Keratinocyte (primary cell): ENCODE results near the gene PDE11A. TPM values are rescaled to one million over a fixed set of nuclear protein-coding genes. Genes with fewer than 3 reads are reported as not detected.

Experiments used
- DNase-seq: peaks from one replicate; pipeline ENCODE4 v3.0.0-alpha.2; 2011; ENCODE audit warnings: low read depth, missing footprints, low spot score
- FAIRE-seq: peaks from 2 replicates; lab custom pipeline; 2011; peaks lifted over from hg19 to GRCh38; lab: Jason Lieb, UNC
- H2AFZ ChIP-seq: 2 replicates; pipeline ENCODE4 v1.6.0; 2012; ENCODE audit warnings: low read length, control low read depth, inconsistent platforms; ENCODE audit not compliant: control insufficient read depth
- H3K27ac ChIP-seq: 2 replicates; pipeline ENCODE4 v1.5.1; 2011; ENCODE audit warnings: low read length; ENCODE audit not compliant: control insufficient read depth, insufficient read depth
- H3K27me3 ChIP-seq: 3 replicates; pipeline ENCODE4 v1.6.0; 2011; ENCODE audit warnings: low read length; ENCODE audit not compliant: control insufficient read depth, insufficient read depth; ENCODE audit errors: extremely low read depth
- H3K36me3 ChIP-seq, 2 experiments: 2 replicates in 1 of 2; 3 replicates in 1 of 2; pipeline ENCODE4 v1.5.1; 2011; ENCODE audit warnings: low read length in 2 of 2, mild to moderate bottlenecking in 1 of 2; ENCODE audit not compliant: control insufficient read depth in 2 of 2, insufficient read depth in 2 of 2; ENCODE audit errors: extremely low read depth in 1 of 2
- H3K4me1 ChIP-seq: 3 replicates; pipeline ENCODE4 v1.5.1; 2011; ENCODE audit warnings: low read length; ENCODE audit not compliant: control insufficient read depth, insufficient read depth; ENCODE audit errors: extremely low read depth
- H3K4me2 ChIP-seq: 3 replicates; pipeline ENCODE4 v1.6.0; 2011; ENCODE audit warnings: low read depth, low read length; ENCODE audit not compliant: control insufficient read depth, insufficient read depth; ENCODE audit errors: extremely low read depth
- H3K4me3 ChIP-seq, 3 experiments: fragments of 200-600 bp in 1 of 3; sonication (generic) in 1 of 3; 2 replicates in 2 of 3; 3 replicates in 1 of 3; pipeline ENCODE4 v1.5.1; 2011 to 2016; ENCODE audit warnings: low read length in 3 of 3, mild to moderate bottlenecking in 3 of 3, control low read depth in 2 of 3, inconsistent platforms in 1 of 3, low read depth in 1 of 3, mixed read lengths in 1 of 3, mixed run types in 1 of 3, moderate library complexity in 1 of 3; ENCODE audit not compliant: control insufficient read depth in 2 of 3, insufficient read depth in 2 of 3; ENCODE audit errors: extremely low read depth in 1 of 3
- H3K79me2 ChIP-seq: 2 replicates; pipeline ENCODE4 v1.6.0; 2012; ENCODE audit warnings: low read length; ENCODE audit not compliant: control insufficient read depth, insufficient read depth
- H3K9ac ChIP-seq: 3 replicates; pipeline ENCODE4 v1.6.0; 2011; ENCODE audit warnings: low read length; ENCODE audit not compliant: control insufficient read depth, insufficient read depth; ENCODE audit errors: extremely low read depth
- H3K9me1 ChIP-seq: 3 replicates; pipeline ENCODE4 v1.6.0; 2011; ENCODE audit warnings: low read length; ENCODE audit not compliant: control insufficient read depth, insufficient read depth; ENCODE audit errors: extremely low read depth
- H3K9me3 ChIP-seq: 2 replicates; pipeline ENCODE4 v1.5.1; 2012; ENCODE audit warnings: low read depth, low read length; ENCODE audit not compliant: control insufficient read depth
- H4K20me1 ChIP-seq: 3 replicates; pipeline ENCODE4 v1.6.0; 2011; ENCODE audit warnings: low read length; ENCODE audit not compliant: control insufficient read depth, insufficient read depth; ENCODE audit errors: extremely low read depth
- EZH2 ChIP-seq: IDR thresholded peaks from one replicate; pipeline ENCODE4 v1.6.1; 2012; ENCODE audit warnings: inconsistent platforms, mild to moderate bottlenecking, low read length, moderate library complexity
- dilution Hi-C: fragments of 300-500 bp; cut with MboI; formaldehyde crosslinking; loops from one replicate; pipeline ENCODE4 v1.7.0; 2020; ENCODE audit warnings: low sequenced_read_pairs; ENCODE audit not compliant: extremely low pct_ligation_motif_present
- polyA plus RNA-seq, 5 experiments: library from polyadenylated mRNA; depleted of rRNA in 3 of 5; stranded (reverse) in 3 of 5; stranded (forward) in 1 of 5; unstranded in 1 of 5; fragments of >200 nt; gene quantifications; 1 replicate in 1 of 5; 2 replicates in 3 of 5; 3 replicates in 1 of 5; pipeline versions ENCODE4 v1.2.1 to v1.2.3, GENCODE V29; 2011 to 2012; ENCODE audit warnings: missing spikeins in 2 of 5, low read depth in 1 of 5, low replicate concordance in 1 of 5
- TF ChIP-seq, protein P1 (sequence below), 3 experiments: IDR thresholded peaks in 1 of 3; conservative IDR thresholded peaks in 1 of 3; optimal IDR thresholded peaks in 1 of 3; 2 replicates in 2 of 3; 3 replicates in 1 of 3; pipeline versions ENCODE3 to v1.5.1; 2011; ENCODE audit warnings: low read length in 3 of 3, mild to moderate bottlenecking in 3 of 3, moderate library complexity in 2 of 3, control low read depth in 1 of 3, inconsistent platforms in 1 of 3; ENCODE audit not compliant: insufficient read depth in 2 of 3; ENCODE audit errors: extremely low read depth in 1 of 3

The PDE11A gene
- polyA plus RNA-seq, 1 donor (not counting 4 experiments of a cell fraction or from before 2014, with no cell fraction given): 0.01 TPM

DNA sequence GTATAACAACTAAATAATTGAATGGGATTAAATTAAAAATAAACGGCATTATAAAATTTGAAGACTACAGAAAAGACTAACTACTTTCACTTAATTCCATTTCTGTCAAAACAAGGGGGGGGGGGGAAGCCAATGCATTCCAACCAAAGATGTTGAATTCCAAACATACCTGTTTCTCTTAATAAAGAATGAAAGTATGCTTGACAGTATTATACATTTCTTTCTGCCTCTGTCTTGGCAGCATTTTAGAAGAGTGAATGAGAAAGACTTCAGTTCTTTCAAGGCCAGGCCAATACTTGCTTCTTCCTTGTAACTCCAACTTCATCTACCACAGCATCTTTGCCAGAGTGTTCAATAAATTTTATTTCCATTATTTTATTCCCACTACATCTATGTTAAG lies 65.9 kb downstream of the PDE11A start:
- no peak for DNase-seq
- Histone ChIP-seq H4K20me1 (no peaks in the 10 kb centered on the region), H3K4me1 (no peaks in the 10 kb centered on the region), H3K79me2 (no peaks in the 10 kb centered on the region), H3K36me3 (no peaks in the 10 kb centered on the region), H2AFZ (no peak overlapping the region), H3K27ac (no peak overlapping the region), H3K27me3 (no peaks in the 10 kb centered on the region), H3K4me3 (no peak overlapping the region), H3K4me2 (no peak overlapping the region), H3K9me1 (no peaks in the 10 kb centered on the region), H3K9ac (no peak overlapping the region), H3K9me3 (no peaks in the 10 kb centered on the region)
- dilution Hi-C loops: no loop called here
- no peak for FAIRE-seq
- TF ChIP-seq, protein P1, sequence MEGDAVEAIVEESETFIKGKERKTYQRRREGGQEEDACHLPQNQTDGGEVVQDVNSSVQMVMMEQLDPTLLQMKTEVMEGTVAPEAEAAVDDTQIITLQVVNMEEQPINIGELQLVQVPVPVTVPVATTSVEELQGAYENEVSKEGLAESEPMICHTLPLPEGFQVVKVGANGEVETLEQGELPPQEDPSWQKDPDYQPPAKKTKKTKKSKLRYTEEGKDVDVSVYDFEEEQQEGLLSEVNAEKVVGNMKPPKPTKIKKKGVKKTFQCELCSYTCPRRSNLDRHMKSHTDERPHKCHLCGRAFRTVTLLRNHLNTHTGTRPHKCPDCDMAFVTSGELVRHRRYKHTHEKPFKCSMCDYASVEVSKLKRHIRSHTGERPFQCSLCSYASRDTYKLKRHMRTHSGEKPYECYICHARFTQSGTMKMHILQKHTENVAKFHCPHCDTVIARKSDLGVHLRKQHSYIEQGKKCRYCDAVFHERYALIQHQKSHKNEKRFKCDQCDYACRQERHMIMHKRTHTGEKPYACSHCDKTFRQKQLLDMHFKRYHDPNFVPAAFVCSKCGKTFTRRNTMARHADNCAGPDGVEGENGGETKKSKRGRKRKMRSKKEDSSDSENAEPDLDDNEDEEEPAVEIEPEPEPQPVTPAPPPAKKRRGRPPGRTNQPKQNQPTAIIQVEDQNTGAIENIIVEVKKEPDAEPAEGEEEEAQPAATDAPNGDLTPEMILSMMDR (optimal IDR thresholded peaks at IDR 0.05 in 1 of 3, IDR thresholded peaks at IDR 0.05 in 1 of 3, conservative IDR thresholded peaks at IDR 0.05 in 1 of 3; ENCODE audit: extremely low read depth in 1 of 3, insufficient read depth in 2 of 3, low read length in 3 of 3): no peak
- TF ChIP-seq EZH2: no peak

DNA sequence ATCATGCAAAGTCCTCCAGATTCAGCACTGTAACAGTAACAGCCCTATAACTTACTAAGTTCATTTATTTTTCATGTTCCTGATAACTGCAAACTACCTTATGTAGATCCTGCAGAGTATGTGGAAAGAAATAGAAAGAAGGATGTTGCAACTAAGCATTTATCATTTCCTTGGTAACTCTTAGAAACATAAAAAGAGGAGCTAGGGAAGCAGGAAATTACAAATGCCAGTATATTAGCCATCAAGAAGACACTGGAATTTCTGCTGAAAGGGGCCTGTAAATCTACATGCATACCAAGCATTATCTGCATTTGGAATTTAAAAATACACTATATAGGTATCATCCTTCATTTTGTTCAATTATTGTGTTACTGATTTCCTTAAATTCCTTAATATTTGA lies 66.8 kb downstream of the PDE11A start:
- TF ChIP-seq EZH2: no peak
- TF ChIP-seq, protein P1 (optimal IDR thresholded peaks at IDR 0.05 in 1 of 3, IDR thresholded peaks at IDR 0.05 in 1 of 3, conservative IDR thresholded peaks at IDR 0.05 in 1 of 3; ENCODE audit: extremely low read depth in 1 of 3, insufficient read depth in 2 of 3, low read length in 3 of 3): no peak
- dilution Hi-C loops: no loop called here
- H3K27me3 ChIP-seq: no peaks in the 10 kb centered on the region

More for the DNA sequence above, 66.8 kb downstream of the PDE11A start:
- FAIRE-seq (no peak), DNase-seq (no peak)
- Histone ChIP-seq H3K27ac (no peak overlapping the region), H3K9me1 (no peaks in the 10 kb centered on the region), H3K79me2 (no peaks in the 10 kb centered on the region), H3K9ac (no peak overlapping the region), H3K4me1 (no peaks in the 10 kb centered on the region), H4K20me1 (no peaks in the 10 kb centered on the region), H3K4me3 (no peak overlapping the region), H3K4me2 (no peak overlapping the region), H3K9me3 (no peaks in the 10 kb centered on the region), H3K36me3 (no peaks in the 10 kb centered on the region), H2AFZ (no peak overlapping the region)
